NCI-H1092 (cell line): ENCODE measurements around the gene ZNF654.
"Not testable (repeated sequence)": the region's sequence is repeated elsewhere in the genome, so short reads cannot be mapped to it uniquely, and the experiment has no call there.

Experiments used
- DNase-seq: peaks from one replicate; lab custom pipeline; 2025; lab: John Stamatoyannopoulos, UW

ZNF654 gene

DNA sequence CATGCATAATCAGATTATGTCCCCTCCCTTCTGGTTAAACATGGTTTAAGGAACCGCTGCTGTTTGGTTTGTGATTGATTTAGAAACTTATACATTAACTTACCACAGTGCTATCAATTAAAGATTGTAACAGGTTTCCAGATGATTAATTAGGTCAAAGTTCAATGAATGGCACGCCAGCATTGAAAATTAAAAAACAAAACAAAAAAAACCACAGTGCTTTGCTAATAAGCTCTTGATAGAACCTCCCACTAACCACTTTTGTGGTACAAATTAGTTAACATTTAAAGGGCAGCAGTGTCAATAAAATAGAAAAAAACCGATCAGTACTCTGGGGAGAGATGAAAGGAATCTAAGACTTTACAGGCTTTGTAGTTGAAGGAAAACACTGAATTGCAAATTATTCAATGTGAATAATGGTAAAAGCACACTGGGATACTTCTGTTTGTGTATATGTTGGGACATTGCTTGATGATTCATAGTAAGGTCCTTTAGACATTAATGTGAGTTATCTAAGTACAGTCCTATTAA is 83.1 kb downstream of the ZNF654 start:
- DNase-seq = no peak

DNA sequence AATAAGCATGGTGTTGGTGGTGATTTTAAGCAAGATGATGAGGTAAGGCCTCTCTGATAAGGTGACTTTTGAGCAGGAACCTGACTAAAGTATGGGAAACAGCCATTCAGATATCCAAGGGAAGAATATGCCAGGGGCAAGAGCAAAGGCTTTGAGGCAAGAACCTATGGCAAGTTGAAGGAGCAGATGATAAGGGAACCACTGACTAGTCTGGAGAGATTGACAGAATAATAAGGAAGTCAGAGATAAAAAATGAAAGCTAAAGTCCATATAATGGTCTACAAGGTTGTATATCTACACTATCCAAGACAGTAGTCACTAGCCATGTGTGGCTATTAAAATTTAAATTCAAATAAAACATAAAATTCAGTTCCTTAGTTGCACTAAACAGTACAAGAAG is 88.2 kb downstream of the ZNF654 start:
- no peak for DNase-seq

DNA sequence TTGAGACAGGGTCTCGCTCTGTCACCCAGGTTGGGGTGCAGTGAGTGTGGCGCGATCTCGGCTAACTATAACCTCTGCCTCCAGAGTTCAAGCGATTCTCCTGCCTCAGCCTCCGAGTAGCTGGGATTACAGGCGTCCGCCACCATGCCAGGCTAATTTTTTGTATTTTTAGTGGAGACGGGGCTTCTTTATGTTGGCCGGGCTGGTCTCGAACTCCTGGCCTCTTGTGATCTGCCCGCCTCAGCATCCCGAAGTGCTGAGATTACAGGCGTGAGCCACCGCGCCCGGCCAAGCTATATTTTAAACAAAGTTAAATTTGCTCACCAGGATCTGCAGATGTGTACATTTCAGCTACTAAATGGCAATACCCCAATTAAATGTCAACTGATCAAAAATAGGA is 89.6 kb downstream of the ZNF654 start:
- no peak for DNase-seq

DNA sequence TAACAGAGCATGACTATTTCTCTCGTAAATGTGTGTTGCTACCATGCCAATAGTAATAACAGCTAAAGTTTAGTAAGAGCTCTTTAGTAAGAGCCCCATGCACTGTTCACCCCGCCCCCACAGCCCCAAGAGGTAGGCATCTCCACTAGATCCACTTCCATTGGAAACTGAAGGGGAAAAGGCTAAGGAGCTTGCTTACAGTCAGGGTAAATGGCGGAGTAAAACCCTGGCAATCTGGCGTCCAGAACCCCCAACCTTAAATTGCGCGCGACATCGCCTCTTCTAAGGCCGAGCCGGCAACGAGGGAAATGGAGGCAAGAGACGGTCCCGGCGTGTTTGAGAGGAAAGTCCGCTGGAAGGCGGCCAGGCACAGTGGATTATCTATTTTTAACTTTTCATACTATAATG is 90.0 kb downstream of the ZNF654 start:
- DNase-seq = peak; percentile 30

DNA sequence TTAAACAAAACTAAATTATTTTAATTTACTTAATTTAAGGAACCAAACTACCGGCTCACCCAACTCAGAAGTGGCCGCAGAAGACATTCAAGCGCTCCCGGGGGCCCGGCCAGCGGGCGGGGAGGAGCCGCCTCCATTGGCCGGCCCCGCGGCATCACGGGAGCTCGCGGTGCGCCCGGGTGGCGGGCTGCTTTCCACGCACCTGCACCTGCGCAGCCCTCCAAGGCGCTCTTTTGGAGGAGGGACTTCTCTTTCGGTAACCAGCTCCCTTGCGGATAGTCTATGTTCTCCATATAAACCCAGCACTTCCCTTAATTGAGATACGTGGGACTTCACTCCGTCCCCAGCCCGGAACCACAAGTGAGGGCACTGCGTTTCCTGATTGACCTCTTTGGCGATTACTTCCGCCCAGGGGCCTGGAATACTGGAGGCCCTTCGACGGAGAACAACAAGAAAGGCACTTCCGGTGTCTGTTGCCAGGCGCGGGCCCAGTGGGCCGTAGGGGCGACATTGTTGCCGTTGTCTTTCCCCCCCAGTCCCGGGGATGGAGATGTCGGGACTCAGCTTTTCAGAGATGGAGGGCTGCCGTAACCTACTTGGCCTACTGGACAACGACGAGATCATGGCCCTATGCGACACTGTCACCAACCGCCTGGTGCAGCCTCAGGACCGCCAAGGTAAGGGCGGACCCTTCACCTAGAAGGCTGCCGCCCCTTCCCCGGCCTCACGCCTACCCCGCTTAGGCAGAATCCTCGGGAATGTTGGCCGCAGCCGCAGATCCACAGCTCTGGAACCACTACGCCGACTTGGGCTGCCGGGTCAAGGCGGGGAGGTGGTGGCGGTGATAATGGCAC is 90.7 kb downstream of the ZNF654 start, which contains the start of gene C3orf38:
Gene C3orf38 (plus strand): TSS at position 451 of the 854 bp plus-strand sequence. CDS start 94 bp downstream, at position 545.
- peak; percentile 92 for DNase-seq

DNA sequence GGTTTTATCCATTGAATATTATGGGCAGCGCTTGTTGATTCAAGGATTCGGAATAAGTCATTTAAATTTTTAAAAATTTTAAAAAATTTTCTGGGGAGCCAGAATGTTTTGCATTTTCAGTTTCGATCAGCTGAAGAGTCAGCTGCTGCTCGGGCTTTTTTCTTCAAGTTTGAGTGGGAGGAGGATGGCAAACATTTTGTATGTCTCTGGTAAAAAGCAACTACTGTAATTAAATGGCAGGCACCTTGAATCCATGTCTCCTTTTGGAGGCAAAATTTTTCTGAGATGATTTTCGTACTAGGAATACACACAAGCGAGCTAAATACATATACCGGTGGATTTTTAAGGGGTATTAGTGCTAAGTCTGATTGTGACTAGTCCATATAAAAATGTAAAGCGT is 91.3 kb downstream of the ZNF654 start:
- DNase-seq = no peak

DNA sequence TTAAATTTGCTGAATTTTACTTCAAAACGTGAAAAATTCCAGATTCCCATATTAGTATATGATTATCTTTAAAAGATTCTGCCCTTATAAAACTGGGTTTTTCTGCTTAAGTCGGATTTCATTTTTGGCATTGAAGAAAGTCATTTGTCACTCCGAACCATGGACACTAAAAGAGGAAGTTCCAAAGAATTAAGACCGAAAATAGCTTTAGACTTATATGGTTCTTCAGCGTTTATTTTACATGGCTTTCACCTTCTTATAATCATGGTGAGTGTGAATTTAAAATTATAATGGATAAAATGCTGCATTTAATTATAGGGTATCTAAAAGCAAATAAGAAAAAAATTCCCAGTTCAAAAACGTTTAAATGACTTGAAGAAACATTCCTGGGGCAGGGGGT is 91.8 kb downstream of the ZNF654 start:
- no peak for DNase-seq

DNA sequence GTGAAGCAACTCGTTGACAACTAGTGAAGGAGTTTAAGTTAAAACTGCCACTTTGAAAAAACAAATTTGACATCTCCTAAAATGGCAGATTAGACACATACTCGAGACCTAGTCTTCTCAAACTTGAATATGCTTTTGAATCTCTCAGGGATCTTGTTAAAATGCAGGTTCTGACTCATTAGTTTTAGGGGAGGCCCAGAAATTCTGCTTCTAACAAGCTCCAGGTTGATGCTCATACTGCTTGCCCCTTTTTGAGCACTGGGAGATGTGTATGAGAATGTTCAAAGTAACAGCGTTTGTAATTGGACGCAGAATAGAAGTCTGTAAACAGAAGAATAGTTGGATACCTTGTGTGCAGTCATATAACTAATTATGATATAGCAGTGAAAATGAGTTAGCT is 92.3 kb downstream of the ZNF654 start:
- no peak for DNase-seq

DNA sequence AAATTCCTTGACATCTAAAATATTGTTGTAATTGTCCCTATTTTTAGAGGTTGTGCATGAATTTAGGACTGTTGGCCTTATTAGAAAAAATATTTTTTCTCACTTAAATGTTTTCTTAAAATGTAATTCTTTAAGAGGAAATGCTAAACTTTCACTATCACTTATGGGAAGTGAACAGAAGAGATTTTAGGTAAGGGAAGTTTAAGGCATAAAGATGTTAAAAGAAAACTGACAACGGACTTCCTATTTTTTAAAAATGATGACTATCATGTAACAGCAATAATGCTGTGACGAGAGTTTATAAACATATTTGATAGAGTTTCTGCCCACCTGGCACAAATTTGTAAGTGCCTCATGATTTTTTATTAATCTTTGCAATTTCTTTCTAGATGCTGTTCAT is 93.8 kb downstream of the ZNF654 start:
- no peak for DNase-seq

DNA sequence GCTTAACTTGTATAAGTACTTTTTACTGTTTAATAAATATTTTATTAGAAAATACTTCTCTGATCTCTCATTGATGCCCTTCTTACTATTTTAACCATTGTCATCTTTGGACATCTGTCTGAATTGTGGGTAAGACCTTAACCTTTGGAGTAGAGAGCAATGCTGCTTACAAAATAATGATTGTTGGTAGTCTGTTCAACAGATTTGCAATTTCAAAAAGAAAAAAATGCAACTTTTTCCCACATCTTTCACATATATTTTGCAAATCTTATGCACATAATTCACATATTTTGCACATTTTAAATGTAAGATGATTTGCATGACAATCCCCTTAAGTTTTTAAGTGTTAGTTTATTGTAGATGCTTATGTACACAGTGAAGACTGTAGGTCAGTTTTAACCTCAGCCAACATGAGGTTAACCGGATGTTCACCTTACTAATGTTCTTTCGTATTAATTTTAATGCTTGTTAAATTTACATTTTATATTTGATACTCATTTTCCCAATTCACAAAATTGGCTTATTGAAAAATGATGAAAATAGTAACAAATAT is 107.4 kb downstream of the ZNF654 start:
- no peak for DNase-seq

DNA sequence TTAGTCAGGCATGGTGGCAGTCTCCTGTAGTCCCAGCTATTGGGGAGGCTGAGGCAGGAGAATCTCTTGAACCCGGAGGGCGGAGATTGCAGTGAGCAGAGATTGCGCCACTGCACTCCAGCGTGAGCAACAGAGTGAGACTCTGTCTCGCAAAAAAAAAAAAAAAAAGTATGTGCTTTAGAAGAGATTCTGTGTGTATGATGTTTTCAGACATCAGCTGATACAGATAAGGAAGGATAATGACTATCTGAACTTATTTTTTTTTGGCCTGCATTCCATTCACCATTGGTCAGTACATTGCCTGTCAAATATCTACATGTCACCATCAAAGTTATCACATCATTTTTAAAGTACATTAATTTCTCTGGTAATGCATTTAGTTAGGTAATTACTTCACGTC is 108.1 kb downstream of the ZNF654 start:
- no peak for DNase-seq

DNA sequence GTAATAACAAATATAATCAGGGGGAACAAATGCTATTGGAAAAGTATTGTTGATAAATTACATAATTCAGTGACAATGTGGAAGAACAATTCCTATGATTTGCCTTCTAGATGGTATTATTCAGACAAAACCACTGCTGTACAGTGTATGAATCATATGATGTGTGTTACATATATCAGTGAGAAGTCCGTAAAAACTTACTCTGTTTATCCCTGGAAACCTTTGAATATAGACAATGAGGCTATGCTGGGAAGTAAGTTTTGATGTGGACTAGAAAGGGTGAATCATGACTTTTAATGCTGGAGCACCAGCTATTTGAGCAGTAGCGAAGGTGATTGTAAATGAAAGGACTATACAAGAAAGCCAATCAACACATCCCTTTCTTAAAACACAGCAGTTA is 108.6 kb downstream of the ZNF654 start:
- DNase-seq = no peak

DNA sequence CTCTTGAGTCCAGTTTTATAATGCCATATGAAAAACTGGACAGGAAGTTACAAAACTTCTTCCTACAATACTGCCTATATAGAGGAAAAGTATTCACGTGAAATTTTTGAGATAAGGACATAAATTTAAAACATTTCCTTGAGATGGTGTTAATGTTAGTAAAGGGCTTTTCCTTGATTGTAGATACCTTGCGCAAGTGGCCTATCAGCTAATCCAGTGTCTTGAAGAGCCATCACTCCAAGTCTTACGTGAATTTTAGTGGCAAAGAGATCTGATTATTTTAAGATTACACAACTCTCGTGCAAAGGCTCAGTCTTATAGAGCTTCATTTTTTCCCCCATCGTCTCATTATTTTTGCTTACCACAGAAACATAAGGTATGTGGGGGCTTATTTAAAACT is 109.1 kb downstream of the ZNF654 start:
- DNase-seq = no peak

DNA sequence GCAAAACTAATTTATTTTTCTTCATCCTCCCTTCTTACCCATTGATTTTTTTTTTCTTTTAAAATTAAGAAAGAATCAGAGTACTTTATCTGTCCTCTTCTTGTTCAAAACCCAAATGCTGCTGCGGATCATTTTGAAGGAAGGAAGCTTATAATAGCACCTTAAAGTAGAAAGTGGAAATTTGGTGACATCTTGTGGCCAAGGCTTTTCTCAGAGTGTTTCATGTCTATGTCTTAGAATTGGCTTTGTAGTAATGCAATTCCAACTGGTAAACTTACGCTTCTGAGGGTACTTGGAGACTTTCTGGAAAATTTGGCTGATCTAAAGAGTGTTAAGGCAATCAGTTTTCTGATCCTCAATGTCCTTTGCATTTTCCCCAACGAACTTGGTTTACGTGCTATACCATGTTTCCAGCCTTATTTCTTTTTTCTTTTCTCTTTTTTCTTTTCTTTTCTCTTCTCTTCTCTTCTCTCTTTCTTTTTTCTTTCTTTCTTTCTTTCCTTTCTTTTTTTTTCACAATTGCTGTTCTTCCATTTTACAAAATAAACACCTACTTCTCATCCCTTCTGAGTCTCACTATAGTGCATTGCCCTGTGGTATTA is 121.4 kb downstream of the ZNF654 start:
- no peak for DNase-seq

DNA sequence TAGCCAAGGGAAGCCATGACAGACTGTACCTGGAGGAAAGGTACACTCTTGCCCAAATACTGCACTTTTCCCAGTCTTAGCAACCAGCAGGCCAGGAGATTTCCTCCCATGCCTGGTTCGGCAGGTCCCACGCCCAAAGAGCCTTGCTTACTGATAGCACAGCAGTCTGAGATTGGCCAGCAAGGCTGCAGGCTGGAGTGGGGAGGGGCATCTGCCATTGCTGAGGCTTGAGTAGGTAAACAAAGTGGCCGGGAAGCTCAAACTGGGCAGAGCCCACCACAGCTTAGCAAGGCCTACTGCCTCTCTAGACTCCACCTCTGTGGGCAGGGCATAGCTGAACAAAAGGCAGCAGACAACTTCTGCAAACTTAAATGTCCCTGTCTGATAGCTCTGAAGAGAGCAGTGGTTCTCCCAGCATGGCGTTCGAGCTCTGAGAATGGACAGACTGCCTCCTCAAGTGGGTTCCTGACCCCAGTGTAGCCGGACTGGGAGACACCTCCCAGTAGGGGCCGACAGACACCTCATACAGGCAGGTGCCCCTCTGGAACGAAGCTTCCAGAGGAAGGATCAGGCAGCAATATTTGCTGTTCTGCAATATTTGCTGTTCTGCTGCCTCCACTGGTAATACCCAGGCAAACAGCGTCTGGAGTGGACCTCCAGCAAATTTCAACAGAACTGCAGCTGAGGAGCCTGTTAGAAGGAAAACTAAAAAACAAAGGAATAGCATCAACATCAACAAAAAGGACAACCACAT is 123.3 kb downstream of the ZNF654 start:
- DNase-seq = not testable (repeated sequence)

DNA sequence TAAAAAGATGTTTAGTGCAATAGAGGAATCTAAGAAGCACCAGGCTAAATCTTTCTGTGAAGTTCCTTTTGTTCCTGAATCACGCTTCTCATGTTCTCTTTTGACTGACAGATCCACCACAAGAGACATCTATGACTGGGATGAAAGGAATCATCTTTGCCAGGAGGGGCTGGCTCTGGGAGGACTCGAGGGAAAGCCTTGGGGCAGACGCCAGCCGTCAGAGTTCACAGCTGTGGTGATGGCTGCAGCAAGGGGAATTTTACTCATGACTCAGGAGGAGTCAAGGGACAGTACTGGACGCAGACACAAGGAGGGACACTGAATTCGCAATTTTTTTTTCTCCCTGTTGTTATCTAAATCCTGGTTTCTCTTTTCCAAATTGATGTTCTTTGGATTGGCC is 129.4 kb downstream of the ZNF654 start:
- DNase-seq = no peak

DNA sequence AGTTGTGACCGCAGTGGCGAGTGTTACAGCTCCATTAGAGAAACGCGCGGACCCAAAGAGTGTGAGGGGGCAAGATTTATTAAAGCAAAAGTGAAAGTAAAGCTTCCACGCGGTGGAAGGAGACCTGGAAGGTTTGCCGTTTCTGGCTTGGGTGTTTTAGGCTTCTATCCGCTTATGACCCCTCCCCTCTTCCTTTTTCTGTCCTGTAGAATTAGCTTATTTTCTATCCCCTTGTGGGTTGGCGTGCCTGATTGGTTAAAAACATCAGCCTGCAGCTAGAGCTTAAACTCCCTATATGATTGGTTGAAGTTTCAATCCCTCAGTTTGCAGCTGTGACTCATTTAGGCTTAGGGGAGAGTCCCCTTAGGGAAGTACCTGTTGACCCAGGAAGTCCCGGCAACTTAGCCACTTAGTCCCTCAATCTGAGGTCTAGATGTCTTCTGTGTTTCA is 130.3 kb downstream of the ZNF654 start:
- no peak for DNase-seq

DNA sequence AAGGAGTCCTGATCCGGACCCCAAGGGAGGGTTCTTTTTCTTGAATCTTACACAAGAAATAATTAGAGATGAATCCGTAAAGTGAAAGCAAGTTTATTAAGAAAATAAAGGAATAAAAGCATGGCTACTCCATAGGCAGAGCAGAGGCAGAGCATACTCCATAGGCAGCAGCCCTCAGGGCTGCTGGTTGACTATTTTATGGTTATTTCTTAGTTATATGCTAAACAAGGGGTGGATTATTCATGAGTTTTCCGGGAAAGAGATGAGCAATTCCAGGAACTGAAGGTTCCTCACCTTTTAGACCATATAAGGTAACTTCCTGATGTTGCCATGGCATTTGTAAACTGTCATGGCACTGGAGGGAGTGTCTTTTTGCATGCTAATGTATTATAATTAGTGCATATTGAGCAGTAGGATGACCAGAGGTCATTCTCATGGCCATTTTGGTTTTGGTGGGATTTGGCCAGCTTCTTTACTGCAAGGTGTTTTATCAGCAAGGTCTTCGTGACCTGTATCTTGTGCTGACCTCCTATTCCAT is 132.9 kb downstream of the ZNF654 start:
- DNase-seq = no peak

DNA sequence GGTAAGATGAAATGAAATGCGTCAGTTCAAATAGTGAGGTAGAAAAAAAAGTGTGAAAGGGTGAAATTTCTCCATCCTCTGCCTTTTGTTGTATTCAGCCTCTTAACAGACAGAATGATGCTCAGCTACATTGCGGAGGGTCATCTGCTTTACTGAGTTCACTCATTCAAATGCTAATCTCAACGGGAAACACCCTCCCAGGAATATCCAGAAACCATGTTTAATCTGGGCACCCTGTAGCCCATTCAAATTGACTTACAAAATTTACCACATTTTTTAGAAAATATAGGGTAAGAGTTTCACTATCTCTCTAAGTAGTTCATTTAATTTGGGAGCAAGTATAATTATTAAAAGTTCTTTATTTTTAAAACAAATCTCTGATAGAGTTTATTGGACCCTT is 133.6 kb downstream of the ZNF654 start:
- DNase-seq = no peak
